HTR-8/SVneo (cell line): Measurements from ENCODE around the gene PIGL.
"Not testable (repeated sequence)": the region's sequence is repeated elsewhere in the genome, so short reads cannot be mapped to it uniquely, and the experiment has no call there.

ENCODE experiments used
- DNase-seq: peaks from one replicate; pipeline ENCODE4 v3.0.0; 2011; ENCODE audit warnings: low spot score, mixed read lengths; ENCODE audit not compliant: insufficient read length
- FAIRE-seq: peaks from 2 replicates; lab custom pipeline; 2011; peaks lifted over from hg19 to GRCh38; lab: Jason Lieb, UNC

The PIGL gene

DNA sequence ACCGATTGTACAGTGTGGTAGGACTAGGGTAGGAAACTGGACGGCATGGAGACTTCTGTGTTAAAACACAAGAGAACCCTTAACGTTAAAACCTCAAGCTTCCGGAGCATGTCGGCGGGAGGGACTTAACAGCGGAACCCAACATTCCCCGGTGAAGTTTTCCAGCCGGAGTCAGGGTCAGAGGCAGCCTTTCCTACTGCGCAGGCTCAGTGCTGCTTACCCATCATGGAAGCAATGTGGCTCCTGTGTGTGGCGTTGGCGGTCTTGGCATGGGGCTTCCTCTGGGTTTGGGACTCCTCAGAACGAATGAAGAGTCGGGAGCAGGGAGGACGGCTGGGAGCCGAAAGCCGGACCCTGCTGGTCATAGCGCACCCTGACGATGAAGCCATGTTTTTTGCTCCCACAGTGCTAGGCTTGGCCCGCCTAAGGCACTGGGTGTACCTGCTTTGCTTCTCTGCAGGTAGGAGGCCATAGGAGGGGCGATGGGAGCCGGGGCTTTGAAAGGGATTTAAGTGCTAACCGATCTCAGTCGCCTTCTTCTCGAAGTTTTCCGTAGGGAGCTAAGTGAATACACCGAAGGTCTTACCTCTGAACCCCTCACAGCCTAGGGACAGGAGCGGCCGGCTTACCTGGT lies at the start of gene PIGL:
Gene PIGL, plus strand, starts transcription at position 209 of the 634 bp plus-strand sequence. Its CDS starts 17 bp downstream, at position 226.
- DNase-seq (peak; percentile 94), FAIRE-seq (peak; percentile 86)

DNA sequence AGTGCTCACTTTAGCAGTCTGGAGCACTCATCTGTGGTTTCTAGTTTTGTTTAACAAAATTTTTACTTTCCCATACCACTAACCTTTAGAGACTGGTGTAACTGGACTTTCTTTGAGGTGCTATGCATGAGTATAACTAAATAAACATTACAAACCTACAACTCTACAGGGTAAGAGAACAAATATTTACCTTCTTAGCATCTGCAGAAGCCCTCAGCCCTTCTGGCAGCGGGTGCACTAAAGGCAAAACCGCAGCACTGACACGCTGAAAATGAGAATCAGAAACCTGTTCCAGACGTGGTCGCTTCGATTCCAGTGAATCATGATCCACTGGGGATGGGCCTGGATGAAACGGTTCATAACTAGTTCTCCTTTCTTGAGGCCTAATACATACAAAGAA lies 45.4 kb upstream of the PIGL start:
- FAIRE-seq = no peak
- no peak for DNase-seq

DNA sequence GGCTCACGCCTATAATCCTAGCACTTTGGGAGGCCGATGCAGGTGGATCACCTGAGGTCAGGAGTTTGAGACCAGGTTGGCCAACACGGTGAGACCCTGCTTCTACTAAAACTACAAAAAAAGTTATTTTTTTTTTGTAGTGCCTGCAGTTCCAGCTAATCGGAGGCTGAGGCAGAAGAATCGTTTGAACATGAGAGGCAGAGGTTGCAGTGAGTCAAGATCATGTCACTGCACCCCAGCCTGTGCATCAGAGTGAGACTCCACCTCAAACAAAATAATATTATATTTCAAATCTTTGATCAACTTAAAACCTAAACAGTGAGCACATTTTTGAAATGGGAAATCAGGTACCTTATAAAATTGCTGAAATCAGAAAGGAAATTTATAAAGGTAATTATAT lies 38.2 kb upstream of the PIGL start:
- FAIRE-seq (no peak), DNase-seq (no peak)

DNA sequence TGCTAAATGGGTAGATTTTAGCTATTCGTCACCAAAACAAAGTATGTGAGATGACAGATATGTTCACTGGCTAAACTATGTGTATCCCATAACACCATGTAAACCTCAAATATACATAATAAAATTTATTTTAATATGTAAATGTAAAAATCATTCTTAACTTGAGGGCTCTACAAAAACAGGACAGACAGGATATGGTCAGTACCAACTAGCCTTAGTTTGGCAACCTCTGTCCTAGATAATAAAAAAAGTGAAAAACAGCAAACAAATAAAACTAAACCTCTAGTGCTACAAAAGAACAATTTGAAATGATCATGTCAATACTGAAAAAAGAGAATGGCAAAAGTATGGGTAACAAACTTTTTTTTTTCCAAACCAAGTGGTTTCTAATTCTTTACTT lies 35.4 kb upstream of the PIGL start:
- FAIRE-seq (no peak), DNase-seq (no peak)

DNA sequence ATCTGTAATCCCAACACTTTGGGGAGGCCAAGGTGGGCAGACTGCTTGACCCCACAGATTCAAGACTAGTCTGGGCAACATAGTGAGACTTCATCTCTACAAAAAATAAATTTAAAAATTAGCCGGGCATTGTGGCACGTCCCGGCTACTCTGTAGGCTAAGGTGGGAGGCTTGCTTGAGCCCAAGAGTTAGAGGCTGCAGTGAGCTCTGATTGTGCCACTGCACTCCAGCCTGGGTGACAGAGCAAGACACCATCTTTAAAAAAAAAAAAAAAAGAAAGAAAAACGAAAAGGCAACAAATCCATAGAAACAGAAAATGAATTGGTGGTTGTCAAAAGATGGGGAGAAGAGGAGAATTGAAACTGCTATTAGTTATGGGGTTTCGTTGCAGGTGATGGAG lies 29.4 kb upstream of the PIGL start:
- FAIRE-seq = no peak
- no peak for DNase-seq

DNA sequence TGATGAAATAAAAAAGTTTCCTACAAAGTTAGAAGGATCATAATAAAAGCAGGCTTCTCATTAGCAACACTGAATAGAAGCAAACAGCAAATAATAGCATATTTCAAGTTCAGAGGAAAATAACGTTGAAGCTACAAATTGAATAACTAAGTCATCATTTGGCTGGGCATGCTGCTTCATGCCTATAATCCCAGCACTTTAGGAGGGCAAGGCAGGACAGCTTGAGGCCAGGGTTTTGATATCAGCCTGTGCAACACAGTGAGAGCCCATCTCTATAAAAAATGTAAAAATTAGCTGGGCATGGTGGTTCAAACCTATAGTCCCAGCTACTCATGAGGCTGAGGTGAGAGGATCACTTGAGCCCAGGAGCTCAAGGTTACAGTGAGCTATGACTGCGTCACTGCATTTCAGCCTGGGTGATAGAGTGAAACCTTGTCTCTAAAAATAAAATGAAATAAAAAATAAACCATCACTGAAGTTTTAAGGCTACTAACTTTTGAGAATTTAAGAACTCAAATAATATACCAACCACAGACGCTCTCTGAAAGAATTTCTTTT lies 27.1 kb upstream of the PIGL start:
- FAIRE-seq (peak; percentile 20), DNase-seq (no peak)

DNA sequence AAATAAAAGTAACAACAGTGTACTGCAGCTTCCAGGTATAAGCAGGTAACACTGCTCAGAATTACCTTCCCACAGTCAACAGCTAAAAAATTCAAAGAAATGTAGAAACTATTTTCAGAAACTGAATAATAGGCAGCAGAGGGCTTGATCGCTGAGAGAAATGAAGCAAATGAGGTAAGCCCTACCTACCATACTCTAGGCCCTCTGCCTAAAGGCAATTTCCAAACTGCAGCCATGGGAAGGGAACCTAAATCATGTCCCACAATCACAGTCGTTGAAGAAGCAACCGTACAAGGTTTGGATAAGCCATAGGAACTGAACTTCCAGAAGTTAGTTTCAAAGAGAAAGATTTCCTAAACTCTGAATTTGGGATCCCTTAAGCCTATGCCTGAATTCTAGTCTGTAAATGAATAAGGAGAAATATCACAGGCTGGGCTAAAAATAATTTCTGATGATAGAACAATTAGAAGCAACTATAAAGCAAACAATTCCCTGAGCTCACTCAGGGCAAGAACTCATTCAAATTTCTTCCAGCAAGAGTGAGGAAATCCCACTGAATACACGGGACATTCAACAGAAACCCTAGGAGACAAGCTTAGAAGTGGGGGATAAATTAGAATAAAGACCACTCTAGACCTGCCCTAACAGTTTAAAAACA lies 26.2 kb upstream of the PIGL start:
- FAIRE-seq = no peak
- DNase-seq = no peak

DNA sequence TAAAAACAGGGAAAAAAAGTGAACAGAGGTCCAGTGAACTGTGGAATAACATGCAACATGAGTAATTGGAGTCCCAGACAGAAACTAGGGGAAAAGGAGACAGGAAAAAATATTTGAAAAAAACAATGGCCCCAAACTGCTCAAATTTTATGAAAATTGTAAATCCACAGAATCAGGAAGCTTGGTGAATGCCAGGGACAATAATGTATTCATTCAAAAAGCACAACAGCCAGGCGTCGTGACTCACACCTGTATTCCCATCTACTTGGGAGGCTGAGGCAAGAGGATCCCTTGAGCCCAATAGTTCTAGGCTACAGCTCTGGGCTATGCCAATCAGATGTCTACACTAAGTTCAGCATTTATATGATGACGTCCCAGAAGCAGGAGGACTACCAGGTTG lies 25.4 kb upstream of the PIGL start:
- DNase-seq (no peak), FAIRE-seq (no peak)

DNA sequence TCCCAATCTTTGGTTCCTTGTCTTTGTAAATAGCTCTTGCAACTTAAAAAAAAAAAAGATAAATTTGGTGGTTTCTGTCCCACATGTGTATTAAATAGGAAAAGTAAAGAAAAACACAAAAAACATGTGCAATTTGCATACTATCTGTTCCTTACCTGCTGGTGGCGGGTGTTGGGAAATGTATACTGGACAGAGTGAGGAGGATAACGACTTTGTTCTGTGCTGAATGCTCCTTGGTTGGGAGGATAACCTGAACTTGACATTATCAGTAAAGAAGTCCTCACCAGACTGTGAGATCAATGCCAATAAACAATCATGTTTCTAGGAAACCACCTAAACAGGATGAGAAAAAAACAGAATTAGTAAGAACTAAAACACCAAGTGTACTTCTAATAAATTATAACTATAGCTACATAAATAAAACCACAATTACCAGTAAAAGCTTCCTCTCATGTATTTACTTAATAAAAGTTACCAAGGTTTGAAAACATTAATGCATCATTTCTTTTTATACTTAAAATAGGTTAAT lies 22.6 kb upstream of the PIGL start:
- FAIRE-seq, DNase-seq: not testable (repeated sequence)

DNA sequence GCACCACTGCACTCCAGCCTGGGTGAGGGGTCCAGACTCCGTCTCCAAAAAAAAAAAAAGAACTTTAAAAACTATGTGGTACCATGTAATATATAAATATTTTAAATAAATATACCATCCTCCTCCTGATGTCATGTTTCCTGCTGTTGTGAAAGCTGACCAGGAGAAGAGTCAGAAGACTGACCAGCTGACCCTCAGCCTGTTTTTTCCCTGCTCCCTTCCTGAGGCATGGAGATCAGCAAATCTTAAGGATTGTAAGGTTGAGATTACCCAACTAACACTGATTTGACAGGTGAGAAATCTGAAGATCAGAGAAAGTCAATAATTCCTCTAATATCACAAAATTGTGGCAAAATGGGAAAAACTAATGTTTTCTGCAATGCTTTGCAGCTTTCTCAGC lies 19.7 kb upstream of the PIGL start:
- no peak for DNase-seq
- no peak for FAIRE-seq

DNA sequence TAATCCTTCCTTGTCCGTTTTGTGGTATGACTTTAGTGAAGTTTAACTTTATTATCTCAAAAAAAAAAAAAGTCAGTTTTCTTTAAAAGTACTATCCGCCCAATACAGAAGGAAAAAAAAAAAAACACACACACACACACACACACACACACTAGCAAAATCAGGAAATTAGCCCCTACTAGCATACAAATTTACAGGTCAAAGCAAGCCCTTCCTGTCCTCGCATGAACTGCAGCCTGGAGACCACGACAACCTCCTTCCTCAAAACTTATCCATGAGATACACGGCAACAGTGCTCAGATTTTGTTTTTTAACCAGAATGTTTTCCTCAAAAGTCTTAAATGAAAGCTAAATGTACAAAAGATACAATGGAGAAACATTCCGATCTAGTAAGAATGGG lies 17.9 kb upstream of the PIGL start:
- DNase-seq = no peak
- FAIRE-seq = no peak

DNA sequence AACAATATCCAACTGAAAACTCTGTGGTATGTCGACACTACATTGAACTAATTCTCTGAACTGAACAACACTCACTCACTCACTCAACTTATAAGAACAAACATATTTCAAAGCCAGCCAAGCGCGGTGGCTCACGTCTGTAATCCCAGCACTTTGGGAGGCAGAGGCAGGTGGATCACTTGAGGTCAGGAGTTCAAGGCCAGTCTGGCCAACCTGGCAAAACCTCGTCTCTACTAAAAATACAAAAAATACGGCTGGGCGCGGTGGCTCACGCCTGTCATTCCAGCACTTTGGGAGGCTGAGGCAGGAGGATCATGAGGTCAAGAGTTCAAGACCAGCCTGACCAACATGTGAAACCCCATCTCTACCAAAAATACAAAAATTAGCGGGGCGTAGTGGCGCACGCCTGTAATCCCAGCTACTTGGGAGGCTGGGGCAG lies 15.3 kb upstream of the PIGL start:
- FAIRE-seq = not testable (repeated sequence)

DNA sequence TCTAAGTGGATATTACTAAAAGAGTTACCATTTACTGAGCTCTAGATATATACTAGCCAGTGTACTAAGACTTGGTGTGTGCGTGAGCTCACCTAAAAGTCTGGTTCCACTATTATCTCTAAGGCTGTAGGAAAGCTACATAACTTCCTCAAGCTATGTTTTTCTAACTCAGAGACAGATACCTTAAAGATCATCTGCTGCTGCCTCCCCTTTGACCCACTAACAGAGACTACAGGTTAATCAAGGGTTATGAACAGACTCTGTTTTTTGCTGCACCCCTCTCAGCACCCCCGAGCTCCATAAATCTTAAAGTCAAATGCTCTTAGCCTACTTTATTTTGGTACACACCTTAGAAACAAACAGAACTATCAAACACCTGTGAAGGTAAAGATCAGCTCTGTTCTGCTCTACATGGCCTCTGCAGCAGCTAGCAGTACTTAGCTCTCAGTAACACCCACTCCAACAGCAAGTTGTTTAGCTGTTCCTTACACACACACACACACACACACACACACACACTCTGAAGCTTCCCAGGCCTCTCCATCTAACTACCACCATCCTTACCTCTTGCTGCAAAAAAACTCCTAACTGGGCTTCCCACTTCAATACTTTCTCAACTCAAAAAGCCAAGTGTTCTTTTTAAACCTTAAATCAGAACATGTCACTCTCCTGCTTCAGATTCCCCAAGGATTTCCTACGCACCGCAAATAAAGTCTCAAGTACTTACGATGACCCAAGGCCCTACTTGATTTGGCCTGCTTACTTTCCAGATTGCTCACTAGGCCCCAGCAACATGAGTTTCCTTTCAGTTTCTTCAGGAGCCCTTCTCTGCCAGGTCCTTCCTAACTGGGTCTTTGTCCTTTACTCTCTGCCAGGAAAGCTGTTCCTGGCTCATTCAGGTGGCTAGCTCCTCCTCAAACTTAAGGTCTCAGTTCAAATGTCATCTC lies 14.2 kb upstream of the PIGL start:
- not testable (repeated sequence) for DNase-seq, FAIRE-seq

More for the DNA sequence above, 15.3 kb upstream of the PIGL start:
- DNase-seq = not testable (repeated sequence)

DNA sequence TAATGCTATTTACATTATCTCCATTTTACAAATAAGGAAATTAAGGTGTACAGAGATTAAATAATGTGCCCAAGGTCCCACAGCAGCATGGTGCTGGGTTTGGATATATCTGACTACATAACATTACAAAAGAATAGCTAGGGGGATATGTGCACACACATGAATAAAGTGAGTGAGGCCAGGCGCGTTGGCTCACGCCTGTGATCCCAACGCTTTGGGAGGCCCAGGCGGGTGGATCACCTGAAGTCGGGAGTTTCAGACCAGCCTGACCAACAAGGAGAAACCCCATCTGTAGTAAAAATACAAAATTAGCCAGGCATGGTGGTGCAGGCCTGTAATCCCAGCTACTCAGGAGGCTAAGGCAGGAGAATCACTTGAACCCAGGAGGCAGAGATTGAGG lies 12.2 kb upstream of the PIGL start:
- DNase-seq, FAIRE-seq: not testable (repeated sequence)

DNA sequence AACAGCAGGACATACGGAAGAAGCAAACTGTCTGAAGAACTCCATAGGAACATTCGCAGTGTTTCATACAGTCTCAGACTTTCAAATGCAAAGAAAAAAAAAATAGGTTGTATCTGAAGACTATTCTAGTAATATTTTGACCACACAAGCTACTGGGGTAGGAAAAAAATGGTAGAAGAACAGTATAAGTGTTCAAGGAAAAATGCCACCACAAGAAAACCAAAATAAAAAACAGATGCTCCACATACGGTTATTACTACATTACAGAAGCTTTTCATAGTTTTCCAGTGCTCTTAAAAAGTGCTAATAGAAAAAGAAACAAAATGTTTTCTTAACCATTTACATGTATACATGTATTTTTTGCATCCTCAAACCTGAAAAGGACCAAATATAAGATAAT lies 5.4 kb upstream of the PIGL start:
- no peak for DNase-seq
- FAIRE-seq = no peak

DNA sequence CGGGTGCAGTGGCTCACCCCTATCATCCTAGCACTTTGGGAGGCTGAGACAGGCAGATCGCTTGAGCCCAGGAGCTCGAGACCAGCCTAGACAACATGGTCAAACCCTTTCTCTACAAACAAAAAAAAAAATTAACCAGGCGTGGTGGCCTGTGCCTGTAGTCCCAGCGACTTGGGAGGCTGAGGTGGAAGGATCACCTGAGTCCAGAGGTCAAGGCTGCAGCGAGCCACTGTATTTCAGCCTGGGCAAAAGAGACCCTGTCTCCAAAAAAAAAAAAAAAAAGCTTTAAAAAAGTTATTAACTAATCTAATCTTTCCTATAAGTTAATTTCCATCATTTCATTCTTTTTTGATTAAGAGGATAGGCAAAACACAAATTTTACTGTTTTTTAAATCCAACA lies 4.2 kb upstream of the PIGL start:
- no peak for FAIRE-seq
- DNase-seq = no peak

DNA sequence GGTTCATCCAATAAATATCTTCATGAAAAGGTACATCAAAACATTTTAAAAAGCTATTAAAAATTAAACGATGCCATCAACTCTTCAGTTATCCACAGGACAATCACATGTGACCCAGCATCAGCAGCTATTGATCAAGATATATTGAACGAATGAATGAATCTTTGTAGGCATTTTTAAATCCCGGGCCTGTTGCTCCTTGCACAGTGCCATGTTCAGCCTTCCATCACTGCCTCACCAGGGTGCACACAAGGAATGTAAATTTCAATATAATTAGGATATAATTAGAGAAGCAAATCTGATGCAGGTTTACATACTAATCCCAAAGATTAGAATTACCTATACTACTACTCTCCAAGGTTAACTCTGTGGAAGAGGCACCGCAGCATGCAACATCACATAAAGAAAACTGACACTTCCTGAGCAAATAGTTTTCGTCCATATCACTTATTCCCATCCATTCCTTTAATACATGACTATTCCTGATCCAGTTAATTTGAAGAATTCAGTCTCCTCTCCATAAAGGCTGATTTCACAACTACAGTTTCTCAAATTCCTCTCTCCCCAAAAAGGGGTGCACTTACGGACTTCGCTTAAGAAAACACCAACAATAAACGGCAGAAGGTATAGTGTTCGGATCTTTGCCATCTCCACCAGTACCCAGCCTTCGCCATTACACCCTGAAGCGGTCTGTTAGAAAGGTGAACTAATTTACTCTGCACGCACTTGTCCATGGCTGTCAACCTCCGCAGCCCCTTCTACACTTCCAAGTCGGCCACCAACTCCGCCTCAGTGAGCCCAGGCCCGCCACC lies 2.6 kb upstream of the PIGL start:
- no peak for DNase-seq
- FAIRE-seq = no peak

DNA sequence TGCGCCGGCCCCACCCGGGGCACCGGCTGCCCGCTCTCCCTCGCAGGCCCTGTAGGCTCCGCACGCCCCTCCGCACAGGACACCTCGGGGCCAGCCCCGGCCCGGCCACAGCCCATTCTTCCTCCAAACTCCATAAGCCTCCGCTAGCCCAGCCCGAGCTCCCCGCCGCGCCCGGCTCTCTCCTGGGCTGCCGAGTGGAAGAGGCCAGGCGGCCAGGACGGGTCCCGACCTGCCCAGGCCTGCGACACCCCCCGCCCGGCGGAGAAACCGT lies 2.1 kb upstream of the PIGL start:
- DNase-seq (peak; percentile 54), FAIRE-seq (no peak)

DNA sequence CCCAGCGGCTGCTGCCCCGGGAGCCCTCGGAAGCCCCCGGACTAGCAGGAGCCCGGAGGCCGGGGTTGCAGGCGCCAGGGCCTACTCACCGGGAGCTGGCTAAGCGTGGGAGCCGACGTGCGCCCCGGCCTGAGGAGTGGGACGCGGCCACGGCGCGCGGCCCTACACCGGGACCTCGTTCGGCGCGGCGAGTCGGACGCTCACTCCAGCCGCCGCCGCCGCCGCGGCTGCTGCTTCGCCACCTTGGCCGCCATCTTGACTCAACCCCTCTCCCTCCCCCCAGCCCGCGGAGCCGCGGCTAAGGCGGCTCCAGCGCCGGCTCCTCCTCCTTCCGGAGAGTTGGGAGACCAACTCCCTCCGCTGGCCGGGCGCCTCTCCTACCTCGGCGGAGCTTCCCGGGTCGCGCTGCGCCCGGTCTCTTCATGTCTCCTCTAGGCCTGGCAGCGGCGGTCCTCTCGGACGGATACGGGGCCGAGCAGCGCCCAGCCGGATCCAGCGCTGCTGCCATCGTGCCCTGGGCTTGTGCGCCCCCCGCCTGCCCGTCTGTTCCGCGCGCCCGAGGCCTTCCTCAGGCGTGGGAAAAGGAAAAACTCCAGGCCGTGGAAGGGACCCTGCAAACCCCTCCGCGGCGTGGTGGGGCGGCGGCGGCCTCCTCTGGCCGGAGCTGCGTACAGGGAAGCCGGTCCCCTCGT lies 1.6 kb upstream of the PIGL start, which contains the start of gene NCOR1:
Gene NCOR1, minus strand, starts transcription at position 262 of the 692 bp plus-strand sequence. CDS start 20,965 bp downstream, outside the sequence.
- peak; percentile 84 for FAIRE-seq
- peak; percentile 97 for DNase-seq
